CD4-positive, alpha-beta T cell treated with Interferon gamma for 1 hour (primary cell): ENCODE measurements around the gene EHBP1L1.
A peak's percentile ranks its signal among the peaks of the same experiment; 100 is the strongest.

ENCODE experiments used
- DNase-seq: peaks from one replicate; pipeline ENCODE4 v3.0.0-alpha.2; 2020

The EHBP1L1 gene

GRCh38 chr11:65547446-65548125, 28.3 kb upstream of the EHBP1L1 start:
- DNase-seq: peak; percentile 45

DNA sequence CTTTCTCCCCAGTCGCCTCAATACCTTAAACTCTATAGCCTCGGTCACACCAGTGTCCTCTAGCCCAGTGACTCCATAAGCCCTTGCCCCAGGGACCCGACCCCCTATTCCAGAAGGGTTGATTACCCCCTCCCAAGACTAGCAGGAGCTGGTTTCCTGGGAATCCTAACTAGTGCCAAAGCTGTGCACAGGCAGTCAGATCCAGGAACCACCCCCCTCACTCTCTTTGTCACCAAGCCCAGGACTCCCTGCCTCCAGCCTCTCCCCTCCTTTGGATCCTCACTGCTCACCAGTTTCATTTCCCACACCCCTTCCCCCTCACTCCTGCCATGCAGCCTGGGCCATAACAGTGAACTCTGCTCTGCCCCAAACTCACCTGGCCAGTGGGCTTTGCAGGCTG, 27.5 kb upstream of the EHBP1L1 start:
- DNase-seq: no peak

- no peak for DNase-seq
Observed at GRCh38 chr11:65549096-65549495, 26.8 kb upstream of the EHBP1L1 start.

DNA sequence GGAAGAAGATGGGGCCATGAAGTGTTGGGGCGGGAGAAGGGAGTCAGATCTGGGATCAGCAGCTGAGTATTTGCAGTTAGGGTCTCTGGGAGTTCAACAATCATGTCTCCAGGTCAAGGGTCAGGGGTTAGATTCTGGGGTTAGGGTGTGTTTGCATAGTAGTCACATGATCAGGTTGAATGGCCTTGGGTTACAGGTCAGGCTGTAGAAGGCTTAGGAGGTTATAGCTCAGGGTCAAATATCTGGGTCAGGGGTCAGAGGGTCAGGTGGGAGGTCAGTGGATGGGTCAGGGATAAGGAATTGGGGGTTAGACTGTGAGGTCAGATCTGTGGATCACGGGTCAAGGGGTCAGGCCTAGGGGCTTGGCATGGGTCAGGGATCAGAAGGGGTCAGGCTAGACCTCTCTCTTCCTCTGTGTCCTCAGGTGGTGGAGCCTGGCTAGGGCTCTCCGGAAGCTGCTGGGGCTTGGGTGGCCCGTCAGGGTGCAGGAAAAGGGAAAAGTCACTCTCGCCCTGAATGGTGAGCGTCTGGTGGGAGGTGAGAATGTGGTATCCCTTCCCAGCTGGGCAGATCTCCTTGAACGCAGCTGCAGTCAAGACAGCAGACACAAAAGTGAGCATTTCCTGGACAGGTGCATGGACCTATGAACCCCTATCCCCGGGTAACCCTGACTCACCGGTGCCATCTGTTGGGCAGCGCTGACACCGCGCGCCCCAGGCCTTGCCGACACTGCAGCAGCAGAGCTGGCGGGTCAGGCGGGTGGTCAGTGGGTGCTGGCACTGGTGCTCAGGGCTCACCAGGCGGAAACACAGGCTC, 24.1 kb upstream of the EHBP1L1 start:
- peak; percentile 73 for DNase-seq

- DNase-seq: no peak
Observed at GRCh38 chr11:65552388-65552951, 23.4 kb upstream of the EHBP1L1 start.

GRCh38 chr11:65553301-65554001, 22.4 kb upstream of the EHBP1L1 start:
- DNase-seq: peak; percentile 85

- DNase-seq: no peak
Observed at GRCh38 chr11:65554057-65554818, 21.6 kb upstream of the EHBP1L1 start.

GRCh38 chr11:65554842-65555430, 20.9 kb upstream of the EHBP1L1 start:
- DNase-seq: no peak

- DNase-seq: no peak
Observed at GRCh38 chr11:65555693-65556231, 20.1 kb upstream of the EHBP1L1 start.

GRCh38 chr11:65556470-65557279, 19.2 kb upstream of the EHBP1L1 start:
- no peak for DNase-seq

- DNase-seq: no peak
Observed at GRCh38 chr11:65557280-65558001, 18.4 kb upstream of the EHBP1L1 start.

- peak; percentile 40 for DNase-seq
Observed at GRCh38 chr11:65558002-65558929, 17.6 kb upstream of the EHBP1L1 start, which contains the start of gene LTBP3. TSS of gene LTBP3 (minus strand) at chr11:65558359. CDS start at chr11:65557959, 400 bp downstream.

- no peak for DNase-seq
Observed at GRCh38 chr11:65558930-65559509, 16.8 kb upstream of the EHBP1L1 start.

DNA sequence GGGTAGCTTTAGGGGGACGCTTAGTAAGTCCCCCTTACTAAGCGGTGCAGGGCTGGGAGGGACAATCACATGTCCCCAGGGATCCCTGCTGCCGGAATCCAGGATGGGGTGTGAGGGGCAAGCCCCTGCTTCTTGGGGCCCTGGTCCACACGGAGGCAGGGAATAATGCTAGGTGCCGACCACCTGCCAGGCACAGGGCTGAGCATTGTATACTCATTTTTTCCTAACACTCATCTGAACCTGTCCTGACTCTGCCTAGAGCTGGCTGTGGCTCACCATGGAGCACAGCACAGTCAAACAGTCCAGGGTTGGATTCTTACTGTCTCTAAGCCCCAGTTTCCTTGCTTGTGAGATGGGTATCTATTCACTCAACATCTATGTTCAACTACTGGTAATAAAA, 16.3 kb upstream of the EHBP1L1 start:
- no peak for DNase-seq

DNA sequence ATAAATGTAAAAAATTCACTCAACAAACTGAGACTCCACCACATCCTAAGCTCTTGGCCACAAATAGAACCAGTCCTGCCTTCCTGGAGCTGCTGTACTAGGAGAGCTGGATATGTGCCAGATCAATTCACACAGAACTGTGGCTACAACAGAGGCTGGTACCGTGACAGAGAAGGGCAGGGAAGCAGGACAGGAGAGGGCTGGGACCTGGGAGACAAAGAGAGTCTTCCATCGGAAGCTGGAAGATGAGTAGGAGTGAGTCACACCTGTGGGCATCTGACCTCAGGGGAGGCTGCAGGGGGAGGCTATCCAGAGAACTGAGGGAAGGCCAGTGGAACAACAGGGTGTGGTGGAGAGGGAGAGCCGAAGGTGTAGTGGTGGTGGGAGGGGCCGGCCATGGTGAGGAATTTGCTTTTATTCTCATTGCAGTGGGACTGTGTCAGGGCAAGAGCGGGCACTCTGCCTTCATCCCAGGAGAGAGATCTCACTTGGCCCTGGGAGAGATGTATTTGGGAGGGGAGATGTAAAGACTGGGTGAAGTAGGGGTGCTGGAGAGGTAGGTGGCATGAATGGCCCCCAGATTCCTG, 15.8 kb upstream of the EHBP1L1 start:
- no peak for DNase-seq

DNA sequence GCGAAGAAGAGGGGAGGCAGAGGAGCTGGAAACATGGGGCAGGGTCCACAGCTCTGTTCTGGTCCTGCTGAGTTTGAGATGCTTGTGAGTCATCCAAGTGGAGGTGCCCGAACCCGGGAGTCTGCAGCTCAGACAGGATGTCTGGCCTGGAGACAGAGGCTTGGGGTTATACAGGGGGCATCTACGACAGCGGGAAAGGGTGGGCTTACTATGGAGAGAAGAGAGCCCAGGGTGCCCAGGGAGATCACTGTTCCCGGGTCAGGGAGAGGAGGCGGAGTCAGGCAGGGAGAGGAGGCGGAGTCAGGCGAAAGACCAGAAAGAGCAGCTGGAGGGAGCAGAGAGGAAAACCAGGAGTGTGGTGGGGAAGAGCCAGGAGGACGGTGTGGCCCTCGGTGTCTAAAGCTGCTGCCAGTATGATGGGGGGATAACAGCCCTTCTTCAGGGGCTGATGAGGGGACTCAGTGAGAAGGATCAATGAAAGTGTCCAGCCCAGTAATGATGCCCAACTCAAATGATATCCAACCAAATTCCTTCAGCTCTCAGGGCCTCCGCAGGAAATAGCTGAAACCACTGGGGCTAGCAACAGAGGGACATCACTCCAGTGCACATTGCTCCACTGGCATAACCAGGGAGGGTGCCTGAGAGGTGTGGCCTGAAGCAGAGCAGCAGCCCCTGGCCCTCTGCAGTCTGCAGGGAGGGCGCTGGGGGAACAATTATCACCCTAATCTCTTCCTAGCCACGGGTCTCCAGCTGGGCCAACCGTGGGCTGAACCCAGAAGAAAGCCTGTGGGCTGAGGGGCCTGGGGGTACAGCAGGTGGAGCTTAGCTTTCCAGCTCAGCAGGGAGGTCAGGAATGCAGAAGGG, 15.1 kb upstream of the EHBP1L1 start:
- no peak for DNase-seq

DNA sequence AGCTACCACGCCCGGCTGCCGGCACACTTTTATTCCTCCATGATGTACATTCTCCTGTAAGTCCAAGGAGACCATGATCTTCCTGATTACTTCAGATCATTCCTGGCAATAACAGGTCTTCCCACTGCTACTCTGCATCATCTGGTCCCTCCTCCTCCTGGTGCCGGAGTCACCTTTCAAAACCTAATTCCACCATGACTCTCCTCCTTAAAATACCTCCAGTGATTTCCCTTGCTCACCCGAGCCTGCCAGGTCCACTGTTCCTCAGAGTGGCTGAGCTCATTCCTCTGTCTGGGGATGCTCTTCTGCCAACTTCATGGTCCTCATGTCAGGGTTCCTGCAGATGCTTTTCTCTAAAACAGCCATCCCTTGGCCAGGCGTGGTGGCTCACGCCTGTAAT, 13.8 kb upstream of the EHBP1L1 start:
- DNase-seq: no peak
